ENCODE measurements around the gene CDX1.

The CDX1 gene

DNA sequence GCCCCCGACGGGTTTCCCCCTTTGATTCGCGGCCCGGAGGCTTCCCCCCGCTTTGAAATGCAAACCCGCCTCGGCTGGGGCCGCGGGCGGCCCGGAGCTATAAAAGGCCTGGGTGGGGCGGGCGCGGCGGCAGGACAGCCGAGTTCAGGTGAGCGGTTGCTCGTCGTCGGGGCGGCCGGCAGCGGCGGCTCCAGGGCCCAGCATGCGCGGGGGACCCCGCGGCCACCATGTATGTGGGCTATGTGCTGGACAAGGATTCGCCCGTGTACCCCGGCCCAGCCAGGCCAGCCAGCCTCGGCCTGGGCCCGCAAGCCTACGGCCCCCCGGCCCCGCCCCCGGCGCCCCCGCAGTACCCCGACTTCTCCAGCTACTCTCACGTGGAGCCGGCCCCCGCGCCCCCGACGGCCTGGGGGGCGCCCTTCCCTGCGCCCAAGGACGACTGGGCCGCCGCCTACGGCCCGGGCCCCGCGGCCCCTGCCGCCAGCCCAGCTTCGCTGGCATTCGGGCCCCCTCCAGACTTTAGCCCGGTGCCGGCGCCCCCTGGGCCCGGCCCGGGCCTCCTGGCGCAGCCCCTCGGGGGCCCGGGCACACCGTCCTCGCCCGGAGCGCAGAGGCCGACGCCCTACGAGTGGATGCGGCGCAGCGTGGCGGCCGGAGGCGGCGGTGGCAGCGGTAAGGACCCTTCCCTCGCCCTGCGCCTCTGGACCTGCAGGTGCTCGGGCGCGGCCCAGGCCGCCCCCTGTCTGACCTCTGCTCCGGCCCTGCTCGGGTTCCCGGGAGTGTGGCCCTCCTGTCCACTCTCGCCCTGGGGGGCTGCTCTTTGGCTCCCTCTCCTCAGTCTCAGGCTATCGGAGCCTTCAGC, at the start of gene CDX1:
TSS of gene CDX1 (plus strand) at position 129 of the 862 bp plus-strand sequence. CDS start at position 228, 99 bp downstream.
- TF ChIP-seq, protein P1, sequence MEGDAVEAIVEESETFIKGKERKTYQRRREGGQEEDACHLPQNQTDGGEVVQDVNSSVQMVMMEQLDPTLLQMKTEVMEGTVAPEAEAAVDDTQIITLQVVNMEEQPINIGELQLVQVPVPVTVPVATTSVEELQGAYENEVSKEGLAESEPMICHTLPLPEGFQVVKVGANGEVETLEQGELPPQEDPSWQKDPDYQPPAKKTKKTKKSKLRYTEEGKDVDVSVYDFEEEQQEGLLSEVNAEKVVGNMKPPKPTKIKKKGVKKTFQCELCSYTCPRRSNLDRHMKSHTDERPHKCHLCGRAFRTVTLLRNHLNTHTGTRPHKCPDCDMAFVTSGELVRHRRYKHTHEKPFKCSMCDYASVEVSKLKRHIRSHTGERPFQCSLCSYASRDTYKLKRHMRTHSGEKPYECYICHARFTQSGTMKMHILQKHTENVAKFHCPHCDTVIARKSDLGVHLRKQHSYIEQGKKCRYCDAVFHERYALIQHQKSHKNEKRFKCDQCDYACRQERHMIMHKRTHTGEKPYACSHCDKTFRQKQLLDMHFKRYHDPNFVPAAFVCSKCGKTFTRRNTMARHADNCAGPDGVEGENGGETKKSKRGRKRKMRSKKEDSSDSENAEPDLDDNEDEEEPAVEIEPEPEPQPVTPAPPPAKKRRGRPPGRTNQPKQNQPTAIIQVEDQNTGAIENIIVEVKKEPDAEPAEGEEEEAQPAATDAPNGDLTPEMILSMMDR (IDR thresholded peaks at IDR 0.05; ENCODE audit: borderline replicate concordance, control extremely low read depth, extremely low read depth, insufficient read depth, missing control alignments): no peak
- in situ Hi-C loops (cut with MboI; ENCODE audit: low sequenced_read_pairs, unreplicated experiment): loop anchor here (10.0 kb wide), 1 partner anchor 48 kb away; no protein-coding TSS in a partner anchor
- DNase-seq (ENCODE audit: low spot score): no peak

DNA sequence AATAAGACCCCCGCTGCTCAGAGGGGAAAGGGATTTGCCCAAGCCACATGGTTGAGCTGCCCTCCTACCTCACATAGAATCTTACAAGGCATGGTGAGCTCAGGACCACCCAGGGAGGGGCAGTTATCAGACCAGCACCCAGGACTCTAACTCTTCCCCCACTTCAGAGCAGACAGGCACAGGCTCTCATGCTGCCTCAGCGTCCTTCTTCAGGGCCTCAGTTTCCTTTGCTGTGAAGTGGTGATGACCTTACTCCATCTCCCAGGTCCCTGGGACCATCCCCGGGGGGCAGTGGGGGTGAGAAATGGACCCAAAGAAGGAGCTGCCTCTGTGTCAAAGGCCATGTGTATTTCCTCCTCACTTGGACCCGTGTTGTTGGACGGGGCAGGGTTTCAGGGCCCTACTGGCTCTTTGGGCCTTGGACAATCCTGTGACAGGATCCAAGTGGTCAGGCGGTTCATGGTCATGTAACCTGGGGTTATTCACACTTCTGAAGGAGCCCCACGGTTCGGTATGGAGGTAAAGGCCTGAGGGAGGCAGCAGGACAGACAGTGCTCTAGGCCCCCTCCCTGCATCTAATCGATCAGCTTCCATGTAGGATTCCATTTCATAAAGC, 48.5 kb upstream of the CDX1 start:
- TF ChIP-seq, protein P1 (IDR thresholded peaks at IDR 0.05; ENCODE audit: borderline replicate concordance, control extremely low read depth, extremely low read depth, insufficient read depth, missing control alignments): no peak
- DNase-seq (ENCODE audit: low spot score): no peak
- in situ Hi-C loops (cut with MboI; ENCODE audit: low sequenced_read_pairs, unreplicated experiment): no loop called here

DNA sequence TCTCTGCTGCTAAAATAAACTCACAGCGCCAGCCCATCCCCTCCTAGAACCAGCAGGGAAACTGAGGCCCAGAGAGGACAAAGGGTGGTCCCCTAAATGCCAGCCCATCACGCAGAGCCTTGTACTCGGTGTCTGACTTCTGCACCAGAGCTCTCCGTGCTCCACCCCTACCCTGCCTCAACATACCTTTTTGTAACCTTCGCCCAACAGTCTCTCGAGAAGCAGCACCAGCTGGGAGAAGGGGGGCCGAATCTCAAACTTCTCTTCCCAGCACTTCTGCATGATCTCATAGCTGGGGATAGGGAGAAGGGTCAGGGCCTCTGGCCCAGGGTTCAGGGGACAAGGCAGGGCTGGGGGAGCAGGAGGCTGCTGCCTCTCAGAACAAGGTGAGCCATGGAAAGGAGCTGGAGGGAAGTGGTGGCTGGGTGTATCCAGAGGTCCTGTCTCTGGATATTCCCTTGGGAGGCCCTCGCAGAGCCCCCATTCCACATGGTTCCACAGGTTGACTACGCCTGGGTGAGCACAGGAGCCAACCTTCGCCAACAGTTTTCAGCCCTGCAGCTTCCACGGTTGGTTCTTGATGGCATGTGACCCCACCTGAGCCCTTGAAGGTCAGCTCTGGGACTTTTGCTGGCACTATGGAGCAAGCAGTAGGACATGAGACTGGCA, 47.9 kb upstream of the CDX1 start:
- no peak for DNase-seq (ENCODE audit: low spot score)
- TF ChIP-seq, protein P1 (IDR thresholded peaks at IDR 0.05; ENCODE audit: borderline replicate concordance, control extremely low read depth, extremely low read depth, insufficient read depth, missing control alignments): no peak
- in situ Hi-C loops (cut with MboI; ENCODE audit: low sequenced_read_pairs, unreplicated experiment): no loop called here

DNA sequence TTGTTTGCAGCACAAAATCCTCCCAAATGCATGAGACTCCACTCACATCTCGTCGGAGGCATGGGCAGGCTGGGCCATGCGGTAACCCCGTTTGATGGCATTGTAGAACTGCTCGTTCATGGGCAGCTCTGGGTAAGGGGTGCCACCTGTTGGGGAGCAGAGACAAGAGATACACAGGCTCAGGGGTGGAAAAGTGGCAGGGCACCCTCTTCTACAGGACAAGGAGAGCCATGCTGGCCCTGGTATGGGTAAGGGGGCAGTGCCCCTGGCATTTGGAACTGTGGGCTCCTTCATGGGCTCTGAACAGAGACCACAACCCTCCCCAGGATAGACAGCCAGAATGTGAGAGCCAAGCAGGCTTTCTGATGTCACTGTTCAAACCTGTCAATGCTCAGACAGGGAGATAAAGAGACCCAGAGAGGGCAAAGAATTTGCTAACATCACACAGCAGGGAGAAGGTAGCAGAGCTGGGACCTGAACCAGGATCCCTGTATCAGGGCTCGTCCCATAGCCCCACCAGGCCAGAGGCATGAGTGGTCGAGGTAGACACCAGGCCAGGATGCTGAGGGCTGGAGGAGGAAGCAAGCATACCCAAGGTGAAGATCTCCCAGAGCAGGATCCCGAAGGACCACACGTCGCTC, 47.0 kb upstream of the CDX1 start:
- in situ Hi-C loops (cut with MboI; ENCODE audit: low sequenced_read_pairs, unreplicated experiment): no loop called here
- DNase-seq (ENCODE audit: low spot score): no peak
- TF ChIP-seq, protein P1 (IDR thresholded peaks at IDR 0.05; ENCODE audit: borderline replicate concordance, control extremely low read depth, extremely low read depth, insufficient read depth, missing control alignments): no peak

DNA sequence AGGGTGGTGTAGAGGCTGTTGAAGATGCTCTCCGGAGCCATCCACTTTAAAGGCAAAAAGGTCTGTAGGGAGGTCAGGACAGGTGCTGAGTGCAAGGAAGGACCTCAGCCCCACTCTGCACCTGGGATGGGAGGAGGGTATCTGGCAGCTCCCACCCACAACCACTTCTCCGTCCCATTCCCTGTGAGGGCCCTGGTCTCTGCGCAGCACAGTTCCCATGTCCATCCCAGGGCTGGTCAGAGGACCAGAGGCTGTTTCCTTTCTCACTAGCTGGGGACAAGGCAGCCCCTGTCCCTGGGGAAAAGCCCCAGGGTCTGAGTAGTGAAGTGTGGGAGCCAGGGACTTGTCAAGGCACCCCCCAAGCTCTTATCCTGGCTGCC, 46.5 kb upstream of the CDX1 start:
- no peak for DNase-seq (ENCODE audit: low spot score)
- in situ Hi-C loops (cut with MboI; ENCODE audit: low sequenced_read_pairs, unreplicated experiment): no loop called here

More for the DNA sequence above, 46.5 kb upstream of the CDX1 start:
- TF ChIP-seq, protein P1 (IDR thresholded peaks at IDR 0.05; ENCODE audit: borderline replicate concordance, control extremely low read depth, extremely low read depth, insufficient read depth, missing control alignments): no peak
